Fibroblast of villous mesenchyme (primary cell): Measurements from ENCODE around the gene CACNA2D4. TPM values are rescaled to one million over a fixed set of nuclear protein-coding genes. Genes with fewer than 3 reads are reported as not detected.

ENCODE experiments used
- DNase-seq: peaks from one replicate; pipeline ENCODE4 v3.0.0-alpha.2; 2010; ENCODE audit warnings: low read depth
- H3K4me3 ChIP-seq: 2 replicates; pipeline ENCODE4 v1.5.1; 2011; ENCODE audit warnings: low read depth, mild to moderate bottlenecking, low read length
- CTCF ChIP-seq: IDR thresholded peaks from 2 replicates; pipeline ENCODE4 v1.5.1; 2012; ENCODE audit warnings: low read depth, mild to moderate bottlenecking, low read length; ENCODE audit not compliant: insufficient read depth
- total RNA-seq: library from RNA; depleted of rRNA; stranded (reverse); fragments of >200 nt; gene quantifications from 2 replicates; pipeline ENCODE4 v1.2.3, GENCODE V29; 2012

The CACNA2D4 gene
- total RNA-seq, 1 donor: 1.7 TPM

- H3K4me3 ChIP-seq: no peak overlapping the region
- no peak for TF ChIP-seq CTCF
- no peak for DNase-seq
These were observed 89.6 kb downstream of the CACNA2D4 start for GRCh38 chr12:1828856-1829255.

GRCh38 chr12:1827826-1828805, 90.3 kb downstream of the CACNA2D4 start:
- DNase-seq: no peak
- no peak overlapping the region for H3K4me3 ChIP-seq
- TF ChIP-seq CTCF: no peak

GRCh38 chr12:1826867-1827705, 91.4 kb downstream of the CACNA2D4 start:
- no peak overlapping the region for H3K4me3 ChIP-seq
- no peak for TF ChIP-seq CTCF
- no peak for DNase-seq

- no peak for TF ChIP-seq CTCF
- no peak for DNase-seq
- no peak overlapping the region for H3K4me3 ChIP-seq
These were observed 92.1 kb downstream of the CACNA2D4 start for GRCh38 chr12:1826401-1826800.

- TF ChIP-seq CTCF: no peak
- H3K4me3 ChIP-seq: no peak overlapping the region
- DNase-seq: no peak
These were observed 92.9 kb downstream of the CACNA2D4 start for GRCh38 chr12:1825382-1826102.

- no peak for DNase-seq
- no peak for TF ChIP-seq CTCF
- H3K4me3 ChIP-seq: no peak overlapping the region
These were observed 95.2 kb downstream of the CACNA2D4 start for GRCh38 chr12:1823237-1823636.
